H1 (cell line): ENCODE results near the gene GGTLC2. TPM values are rescaled to one million over a fixed set of nuclear protein-coding genes. Genes with fewer than 3 reads are reported as not detected.
"Not testable (repeated sequence)": the region's sequence is repeated elsewhere in the genome, so short reads cannot be mapped to it uniquely, and the experiment has no call there.

Experiments
- CTCF ChIA-PET: fragments of 300-600 bp; sonication (Branson Sonifier 250); formaldehyde crosslinking; loops from one replicate; lab custom pipeline; 2021; ENCODE audit not compliant: partially characterized antibody; lab: Charles Lee
- POLR2A ChIA-PET: fragments of 300-600 bp; sonication (Branson Sonifier 250); formaldehyde crosslinking; loops from one replicate; lab custom pipeline; 2021; ENCODE audit warnings: inconsistent platforms; ENCODE audit not compliant: partially characterized antibody; lab: Charles Lee
- DNase-seq, 2 experiments: peaks; one replicate each; pipeline versions ENCODE4 v3.0.0 to v3.0.0-alpha.2; 2010 to 2022; ENCODE audit warnings: low spot score in 2 of 2, low read depth in 1 of 2, mixed read lengths in 1 of 2
- FAIRE-seq: peaks from 2 replicates; lab custom pipeline; 2011; peaks lifted over from hg19 to GRCh38; lab: Jason Lieb, UNC
- H2AFZ ChIP-seq: 2 replicates; pipeline ENCODE4 v1.8.1; 2012; ENCODE audit warnings: low read length, inconsistent platforms
- H2AK5ac ChIP-seq: 2 replicates; pipeline ENCODE4 v1.6.1; 2013; ENCODE audit warnings: low read depth, low read length
- H2BK120ac ChIP-seq: replicated peaks from 2 replicates; pipeline ENCODE3; 2013; ENCODE audit warnings: low read depth, low read length, inconsistent platforms
- H2BK12ac ChIP-seq: 2 replicates; pipeline ENCODE4 v1.6.1; 2013; ENCODE audit warnings: low read depth, low read length
- H2BK15ac ChIP-seq: 2 replicates; pipeline ENCODE4 v1.6.1; 2013; ENCODE audit warnings: low read length
- H2BK20ac ChIP-seq: 2 replicates; pipeline ENCODE4 v1.6.1; 2013; ENCODE audit warnings: low read length
- H2BK5ac ChIP-seq: 2 replicates; pipeline ENCODE4 v1.6.1; 2013; ENCODE audit warnings: low read depth, low read length
- H3K14ac ChIP-seq: 2 replicates; pipeline ENCODE4 v1.6.1; 2013; ENCODE audit warnings: inconsistent platforms; ENCODE audit not compliant: insufficient read length
- H3K18ac ChIP-seq: 2 replicates; pipeline ENCODE4 v1.6.1; 2013; ENCODE audit warnings: low read length; ENCODE audit errors: extremely low read depth
- H3K23ac ChIP-seq: 2 replicates; pipeline ENCODE4 v1.6.1; 2013; ENCODE audit warnings: inconsistent platforms; ENCODE audit not compliant: insufficient read length
- H3K23me2 ChIP-seq: 2 replicates; pipeline ENCODE4 v1.6.1; 2013; ENCODE audit warnings: low read depth, low read length
- H3K27ac ChIP-seq: 2 replicates; pipeline ENCODE4 v1.6.1; 2011; ENCODE audit warnings: low read depth, low read length, inconsistent platforms
- H3K27me3 ChIP-seq, 4 experiments: replicated peaks in 1 of 4; 1 replicate in 1 of 4; 2 replicates in 3 of 4; pipeline versions ENCODE4 v1.6.1 to v1.8.1; 2011 to 2013; ENCODE audit warnings: low read length in 3 of 4, mild to moderate bottlenecking in 3 of 4, inconsistent platforms in 2 of 4, mixed read lengths in 2 of 4, moderate library complexity in 1 of 4; ENCODE audit not compliant: control insufficient read depth in 3 of 4, insufficient read depth in 3 of 4; ENCODE audit errors: extremely low read depth in 1 of 4
- H3K36me3 ChIP-seq, 4 experiments: 2 replicates each; pipeline versions ENCODE4 v1.6.1 to v1.8.1; 2011 to 2013; ENCODE audit warnings: mild to moderate bottlenecking in 4 of 4, low read length in 3 of 4, moderate library complexity in 2 of 4, control low read depth in 1 of 4, inconsistent platforms in 1 of 4; ENCODE audit not compliant: insufficient read depth in 4 of 4, control insufficient read depth in 2 of 4
- H3K4ac ChIP-seq: replicated peaks from 2 replicates; pipeline ENCODE3; 2013; ENCODE audit warnings: low read length, low read depth, mixed read lengths, inconsistent platforms; ENCODE audit not compliant: insufficient read length
- H3K4me1 ChIP-seq, 4 experiments: replicated peaks in 1 of 4; 1 replicate in 1 of 4; 2 replicates in 3 of 4; pipeline versions ENCODE4 v1.6.1 to v1.8.1; 2011 to 2013; ENCODE audit warnings: low read length in 3 of 4, inconsistent platforms in 2 of 4, mixed read lengths in 1 of 4; ENCODE audit not compliant: insufficient read depth in 4 of 4, control insufficient read depth in 3 of 4
- H3K4me2 ChIP-seq, 2 experiments: 2 replicates each; pipeline versions ENCODE4 v1.6.1 to v1.8.1; 2011 to 2013; ENCODE audit warnings: low read depth in 2 of 2, low read length in 2 of 2, control low read depth in 1 of 2, inconsistent platforms in 1 of 2, mild to moderate bottlenecking in 1 of 2; ENCODE audit not compliant: insufficient read depth in 1 of 2
- H3K4me3 ChIP-seq, 4 experiments: fragments of 200-600, 300-600 bp in 1 of 4; sonication (generic), shearing (Covaris generic), sonication (Bioruptor Twin) in 1 of 4; 2 replicates each; pipeline versions ENCODE4 v1.5.1 to v1.8.1; 2011 to 2016; ENCODE audit warnings: low read length in 4 of 4, low read depth in 3 of 4, control low read depth in 2 of 4, inconsistent platforms in 2 of 4, mild to moderate bottlenecking in 2 of 4, mixed read lengths in 1 of 4, moderate library complexity in 1 of 4; ENCODE audit not compliant: insufficient read depth in 2 of 4; ENCODE audit errors: extremely low read depth in 1 of 4
- H3K56ac ChIP-seq: replicated peaks from 2 replicates; pipeline ENCODE3; 2013; ENCODE audit warnings: low read depth, mild to moderate bottlenecking, mixed read lengths, low read length, inconsistent platforms; ENCODE audit not compliant: insufficient read length
- H3K79me1 ChIP-seq: 2 replicates; pipeline ENCODE4 v1.6.1; 2013; ENCODE audit warnings: low read depth, low read length, control low read depth
- H3K79me2 ChIP-seq, 2 experiments: 2 replicates each; pipeline versions ENCODE4 v1.6.1 to v1.8.1; 2012 to 2013; ENCODE audit warnings: low read length in 2 of 2, mild to moderate bottlenecking in 2 of 2, inconsistent platforms in 1 of 2; ENCODE audit not compliant: insufficient read depth in 2 of 2, control insufficient read depth in 1 of 2
- H3K9ac ChIP-seq, 4 experiments: replicated peaks in 1 of 4; 1 replicate in 1 of 4; 2 replicates in 3 of 4; pipeline versions ENCODE4 v1.6.1 to v1.8.1; 2011 to 2013; ENCODE audit warnings: low read depth in 3 of 4, low read length in 3 of 4, control low read depth in 2 of 4, mild to moderate bottlenecking in 2 of 4, moderate library complexity in 2 of 4, inconsistent platforms in 1 of 4; ENCODE audit errors: extremely low read depth in 1 of 4
- H3K9me3 ChIP-seq, 2 experiments: 2 replicates each; pipeline versions ENCODE4 v1.6.1 to v1.8.1; 2012 to 2013; ENCODE audit warnings: mild to moderate bottlenecking in 2 of 2, moderate library complexity in 2 of 2, control low read depth in 1 of 2, inconsistent platforms in 1 of 2, low read depth in 1 of 2, low read length in 1 of 2, mixed read lengths in 1 of 2; ENCODE audit not compliant: insufficient read depth in 2 of 2
- H4K20me1 ChIP-seq, 2 experiments: replicated peaks in 1 of 2; 2 replicates each; pipeline versions ENCODE3 to v1.8.1; 2011 to 2013; ENCODE audit warnings: inconsistent platforms in 2 of 2, low read length in 2 of 2, mild to moderate bottlenecking in 1 of 2; ENCODE audit not compliant: insufficient read depth in 2 of 2, control insufficient read depth in 1 of 2
- H4K5ac ChIP-seq: 2 replicates; pipeline ENCODE4 v1.6.1; 2013; ENCODE audit warnings: low read length, low read depth, mixed read lengths, inconsistent platforms; ENCODE audit not compliant: insufficient read length
- H4K8ac ChIP-seq: 2 replicates; pipeline ENCODE4 v1.8.0; 2013; ENCODE audit warnings: mild to moderate bottlenecking, moderate library complexity, low read length, inconsistent platforms; ENCODE audit not compliant: insufficient read depth; ENCODE audit errors: extremely low read depth
- H4K91ac ChIP-seq: replicated peaks from 2 replicates; pipeline ENCODE3; 2013; ENCODE audit warnings: low read length, mixed read lengths, inconsistent platforms; ENCODE audit not compliant: insufficient read length
- WGBS, 2 experiments: shearing (Covaris generic) in 1 of 2; methylation state at CpG; one replicate each; pipeline versions ENCODE4 v1.1.6 to v1.1.7; 2013 to 2015; ENCODE audit warnings: low lambda C conversion rate in 2 of 2, mixed read lengths in 2 of 2, inconsistent platforms in 1 of 2, low coverage in 1 of 2, missing lambda C conversion rate in 1 of 2; ENCODE audit not compliant: insufficient replicate concordance in 2 of 2, insufficient coverage in 1 of 2, insufficient read length in 1 of 2; ENCODE audit errors: extremely low coverage in 1 of 2, missing lambda C conversion rate in 1 of 2; 5-methylcytosine and 5-hydroxymethylcytosine counted together
- polyA plus RNA-seq, 7 experiments: library from polyadenylated mRNA; depleted of rRNA in 3 of 7; stranded (reverse) in 5 of 7; unstranded in 2 of 7; fragments of >200 nt in 5 of 7; fragments of 200-250 nt in 2 of 7; gene quantifications; 1 replicate in 5 of 7; 2 replicates in 1 of 7; 4 replicates in 1 of 7; pipeline versions ENCODE4 v1.2.1 to v1.2.3, GENCODE V29; 2011 to 2013; ENCODE audit warnings: missing spikeins in 2 of 7, mixed read lengths in 2 of 7
- total RNA-seq: library from RNA; stranded (reverse); fragmentation: NEBNext Ultra II Directional; extraction: Animal tissue kit (Norgen Biotek cat#: 25700); gene quantifications from 2 replicates; pipeline ENCODE4 v1.2.1, GENCODE V29; 2021

Gene GGTLC2
- total and polyA plus RNA-seq, 2 of the 8 experiments (the other 6 are each of a cell fraction or from before 2014, with no cell fraction given): not detected

- H3K18ac ChIP-seq, H4K91ac ChIP-seq, H4K8ac ChIP-seq, H2BK5ac ChIP-seq, H3K4me3 ChIP-seq, H2BK20ac ChIP-seq, DNase-seq, H3K14ac ChIP-seq, H4K5ac ChIP-seq, H2AFZ ChIP-seq, H3K79me1 ChIP-seq, H2AK5ac ChIP-seq, FAIRE-seq, H4K20me1 ChIP-seq, H3K27me3 ChIP-seq, H3K23me2 ChIP-seq, H2BK12ac ChIP-seq, H3K27ac ChIP-seq, H3K9ac ChIP-seq, H2BK120ac ChIP-seq, H2BK15ac ChIP-seq, H3K4me2 ChIP-seq, CTCF ChIA-PET, H3K23ac ChIP-seq, H3K4me1 ChIP-seq, H3K56ac ChIP-seq, POLR2A ChIA-PET, H3K79me2 ChIP-seq, H3K36me3 ChIP-seq, H3K4ac ChIP-seq: not testable (repeated sequence)
- H3K9me3 ChIP-seq: peaks cover 0 to 15% of the 10 kb centered on the region in 2 experiments; a peak in 1 of 4 replicates
- 88% methylated on average over 13 of the region's 14 CpGs; no CpG with 5 or more reads in 1 of the 2 experiments for WGBS, 2 experiments
Observed at GRCh38 chr22:22633533-22633932, 10.9 kb upstream of the GGTLC2 start.
